Measurements from ENCODE around the gene LYRM2.

Gene LYRM2

DNA sequence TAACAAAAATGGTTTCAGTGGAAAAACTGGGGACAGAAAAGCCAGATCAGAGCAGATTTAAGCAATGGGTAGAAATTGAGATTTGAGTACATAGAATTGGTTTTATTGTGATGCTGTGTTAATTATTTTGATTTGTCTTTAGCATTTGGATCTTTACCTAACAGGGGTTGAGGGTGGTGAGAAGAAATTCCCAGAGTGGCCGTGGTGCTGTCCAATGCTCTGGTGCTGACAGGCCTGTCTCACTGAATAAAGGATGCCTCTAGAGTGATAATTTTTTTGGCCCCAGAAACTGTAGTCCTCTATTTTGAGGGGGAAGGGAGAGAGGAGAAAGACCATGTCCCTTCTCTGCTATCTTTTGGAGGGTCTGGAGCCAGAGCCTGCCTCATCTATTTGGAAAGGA lies 79.1 kb downstream of the LYRM2 start:
- peak; percentile 41 for DNase-seq (ENCODE audit: low read depth, low spot score)

DNA sequence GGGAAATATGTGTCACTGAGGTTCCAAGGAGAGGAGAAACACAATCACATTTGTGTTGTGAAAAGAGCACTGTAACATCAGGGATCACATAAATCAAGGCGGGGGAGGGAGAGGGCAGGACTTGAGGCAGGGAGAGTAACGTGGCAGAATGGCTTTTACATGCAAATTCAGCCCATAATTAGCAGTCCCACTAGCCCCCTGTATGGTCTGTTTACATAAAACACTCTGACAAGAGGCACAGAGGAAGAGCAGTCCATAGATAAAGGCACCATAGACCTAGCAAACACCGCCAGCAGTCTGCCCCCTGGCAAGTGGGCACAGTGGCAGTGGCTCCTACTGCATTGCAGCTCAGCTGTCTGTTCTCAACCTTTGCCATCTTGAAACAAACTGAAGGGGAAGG lies 82.7 kb downstream of the LYRM2 start:
- DNase-seq (ENCODE audit: low read depth, low spot score) = no peak

DNA sequence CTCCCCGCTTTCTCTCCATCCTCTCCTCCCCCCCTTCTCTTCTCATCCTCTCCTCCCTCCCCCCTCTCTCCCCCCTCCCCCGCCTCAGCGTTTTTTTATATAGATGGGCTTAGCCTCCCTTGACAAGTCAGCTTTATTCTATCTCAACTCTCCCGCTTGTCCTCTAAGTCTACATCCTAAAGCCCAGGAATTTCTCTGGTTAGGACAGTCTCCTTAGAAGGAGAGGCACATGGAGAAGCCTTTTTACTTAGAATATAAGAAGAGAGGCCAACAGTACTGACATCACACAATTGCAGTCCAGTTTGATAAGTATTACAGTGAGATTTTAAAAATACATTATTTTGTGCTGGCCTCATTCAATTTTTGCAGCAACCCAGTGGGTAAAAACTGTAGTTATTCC lies 83.5 kb downstream of the LYRM2 start:
- no peak for DNase-seq (ENCODE audit: low read depth, low spot score)

DNA sequence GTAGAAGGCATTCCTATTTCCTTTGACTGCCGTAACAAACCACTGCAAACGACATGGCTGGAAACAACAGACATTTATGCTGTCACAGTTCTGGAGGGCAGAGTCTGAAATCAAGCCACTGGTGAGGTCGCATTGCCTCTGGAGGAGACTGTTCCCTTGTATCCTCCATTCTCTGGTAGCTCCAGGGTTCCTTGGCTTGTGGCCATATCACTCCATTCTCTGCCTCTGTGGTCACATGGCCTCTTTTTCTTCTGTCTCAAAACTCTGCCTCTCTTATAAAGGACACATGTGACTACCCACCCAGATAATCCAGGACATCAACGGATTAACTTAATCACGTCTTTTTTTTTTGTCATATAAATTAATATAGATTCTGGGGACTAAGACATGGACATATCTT lies 84.4 kb downstream of the LYRM2 start:
- DNase-seq (ENCODE audit: low read depth, low spot score) = no peak

DNA sequence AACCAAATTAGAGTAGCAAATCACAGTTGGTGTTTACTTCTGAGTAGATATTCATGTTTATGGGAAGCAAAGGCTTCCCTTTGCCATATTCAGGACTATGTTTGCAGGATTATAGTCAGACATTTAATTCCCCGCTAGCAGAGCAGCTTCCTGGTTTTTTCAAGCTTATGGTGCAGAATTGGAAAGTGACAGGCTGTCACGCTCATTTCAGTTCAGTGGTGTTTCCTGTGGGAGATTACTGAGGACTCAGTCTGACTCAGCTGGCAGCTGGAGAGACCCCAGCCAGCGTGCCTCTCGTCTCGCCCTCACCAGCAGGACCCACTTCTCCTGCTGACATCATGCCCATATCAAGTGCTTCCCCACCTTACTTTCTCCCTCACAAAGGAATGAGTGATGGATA lies 85.1 kb downstream of the LYRM2 start:
- peak; percentile 38 for DNase-seq (ENCODE audit: low read depth, low spot score)

DNA sequence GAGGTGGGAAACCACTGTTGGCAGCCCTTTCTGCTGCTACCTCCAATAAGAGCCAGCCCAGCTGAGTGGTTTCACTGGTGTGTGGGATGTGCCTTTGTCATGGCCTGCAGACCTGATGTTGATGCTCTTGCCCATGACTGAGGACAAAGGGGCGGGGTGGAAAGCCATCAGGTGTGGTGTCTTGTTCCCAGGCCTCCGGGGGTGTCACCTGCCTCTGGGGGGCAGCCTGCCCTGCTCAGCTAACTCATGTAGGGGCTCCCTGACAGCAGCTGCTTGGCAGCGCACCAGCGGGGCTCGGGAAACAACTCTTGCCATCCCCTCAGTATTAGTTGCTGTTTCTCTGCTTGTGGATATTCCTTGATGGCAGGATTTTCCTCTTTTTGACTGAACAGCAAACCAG lies 91.3 kb downstream of the LYRM2 start:
- no peak for DNase-seq (ENCODE audit: low read depth, low spot score)

DNA sequence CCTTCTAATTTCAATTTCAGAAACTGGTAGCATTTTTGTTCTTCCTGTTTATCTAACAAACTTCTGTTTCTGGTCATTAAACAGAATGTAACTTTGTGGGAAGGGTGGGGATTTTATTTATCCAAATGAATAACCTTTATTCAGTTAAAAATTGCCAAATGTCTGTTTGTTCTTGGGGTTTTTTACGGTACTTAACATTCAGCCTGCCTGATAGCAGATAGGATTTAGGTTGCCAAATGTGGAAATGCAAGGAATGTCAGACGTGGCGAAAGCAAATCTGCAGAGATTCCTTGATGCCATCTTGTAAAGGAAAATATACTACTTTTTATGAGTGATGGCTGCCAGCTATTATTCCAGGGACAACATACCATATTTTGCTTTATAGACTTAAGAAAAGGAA lies 95.7 kb downstream of the LYRM2 start:
- DNase-seq (ENCODE audit: low read depth, low spot score) = no peak

DNA sequence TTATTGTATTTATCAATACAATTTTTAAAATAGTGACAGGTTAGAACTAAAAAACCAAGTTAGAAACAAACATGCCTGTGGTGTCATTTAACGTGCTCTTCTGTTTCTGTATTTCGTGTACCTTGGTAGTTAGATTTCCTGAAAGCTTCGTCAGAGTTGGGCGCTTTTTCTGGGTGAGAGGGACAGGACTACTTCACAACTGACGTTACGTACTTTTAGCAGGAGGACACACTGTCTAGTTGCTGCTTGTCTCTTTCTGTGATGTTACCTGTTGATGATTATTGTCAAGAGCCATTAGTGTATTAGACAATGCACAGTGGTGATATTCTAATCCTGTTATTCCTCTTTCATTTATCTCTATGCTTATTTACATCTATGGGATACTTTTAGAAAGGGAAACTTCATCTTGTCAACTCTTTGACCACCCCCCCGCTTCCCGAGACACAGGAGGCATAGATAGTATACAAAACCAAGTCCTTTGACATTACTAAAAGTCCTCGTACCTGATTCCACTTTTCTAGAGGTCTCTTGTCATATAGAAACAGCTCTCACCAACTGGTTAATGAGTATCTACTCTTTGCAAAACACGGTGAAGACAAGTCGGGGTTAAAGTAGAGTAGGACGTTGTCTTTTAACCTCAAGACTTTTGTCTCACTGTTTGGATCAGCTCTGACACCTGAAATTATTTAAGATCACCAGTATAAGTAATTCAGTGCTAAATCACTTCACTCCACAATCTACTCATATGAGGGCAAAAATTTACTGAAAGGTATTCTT lies 96.3 kb downstream of the LYRM2 start:
- DNase-seq (ENCODE audit: low read depth, low spot score) = no peak

DNA sequence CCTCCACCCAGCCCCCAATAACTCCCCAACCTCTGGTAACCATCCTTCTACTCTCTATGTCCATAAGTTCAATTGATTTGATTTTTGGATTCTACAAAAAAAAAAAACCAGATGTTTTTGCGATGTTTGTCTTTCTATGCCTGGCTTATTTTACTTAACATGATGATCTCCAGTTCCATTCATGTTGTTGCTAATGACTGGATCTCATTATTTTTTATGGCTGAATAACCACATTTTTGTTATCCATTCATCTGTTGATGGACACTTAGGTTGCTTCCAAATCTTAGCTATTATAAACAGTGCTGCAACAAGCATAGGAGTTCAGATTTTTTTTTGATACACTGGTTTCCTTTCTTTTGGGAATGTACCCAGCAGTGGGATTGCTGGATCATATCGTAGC lies 98.8 kb downstream of the LYRM2 start:
- DNase-seq (ENCODE audit: low read depth, low spot score) = no peak

DNA sequence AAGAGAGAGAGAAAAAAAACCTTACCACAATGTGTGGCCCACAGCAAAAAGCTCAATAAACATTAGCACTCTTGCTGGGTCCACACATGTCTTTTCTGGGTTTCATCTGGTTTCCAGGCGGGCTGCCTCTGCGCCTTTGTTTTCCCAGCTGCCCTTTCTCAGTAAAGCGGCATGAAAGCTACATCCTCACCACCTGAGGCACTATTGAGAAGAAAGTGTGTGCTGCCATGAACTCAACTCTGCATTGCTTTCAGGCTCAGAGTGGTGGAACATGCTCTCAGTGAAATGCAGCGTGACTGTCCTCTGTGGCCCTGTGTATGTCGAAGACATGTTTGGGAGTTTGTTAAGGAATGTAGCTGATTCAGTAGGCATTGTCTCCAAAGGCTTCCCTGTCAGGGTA lies 102.3 kb downstream of the LYRM2 start:
- DNase-seq (ENCODE audit: low read depth, low spot score) = no peak

DNA sequence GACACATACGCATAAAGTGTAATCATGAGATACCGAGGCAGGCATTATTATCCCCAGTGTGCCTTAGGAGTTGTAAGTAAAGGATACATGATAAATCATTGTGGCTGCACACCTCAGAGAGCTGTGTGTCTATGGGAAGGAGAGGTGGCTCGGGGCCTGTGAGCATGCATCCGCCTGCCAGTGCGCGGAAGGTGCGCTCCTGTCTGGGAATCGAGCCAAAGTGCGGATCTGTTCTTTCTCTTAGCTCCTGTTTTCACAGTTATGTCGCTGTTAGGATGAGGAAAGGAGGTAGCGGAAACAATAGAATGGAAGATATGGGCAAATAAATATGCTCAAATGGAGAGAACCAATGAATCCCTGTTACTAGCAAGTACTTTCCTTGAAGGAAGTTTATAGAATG lies 107.6 kb downstream of the LYRM2 start:
- DNase-seq (ENCODE audit: low read depth, low spot score) = no peak

DNA sequence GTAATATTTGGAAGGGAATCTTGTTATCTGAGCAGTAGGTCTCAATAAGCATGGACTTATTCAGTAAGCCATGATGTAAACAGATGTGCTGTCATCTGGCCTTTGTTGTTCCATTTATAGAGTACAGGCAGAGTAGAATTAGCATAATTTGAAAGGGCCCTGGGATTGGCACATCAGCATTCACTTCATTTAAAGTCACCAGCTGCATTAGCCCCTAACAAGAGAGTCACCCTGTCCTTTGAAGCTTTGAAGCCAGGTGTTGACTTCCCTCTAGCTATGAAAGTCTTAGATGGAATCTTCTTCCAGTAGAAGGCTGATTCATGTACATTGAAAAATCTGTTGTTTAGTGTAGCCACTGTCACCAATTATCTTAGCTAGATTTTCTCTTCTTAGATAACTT lies 109.7 kb downstream of the LYRM2 start:
- DNase-seq (ENCODE audit: low read depth, low spot score) = no peak

DNA sequence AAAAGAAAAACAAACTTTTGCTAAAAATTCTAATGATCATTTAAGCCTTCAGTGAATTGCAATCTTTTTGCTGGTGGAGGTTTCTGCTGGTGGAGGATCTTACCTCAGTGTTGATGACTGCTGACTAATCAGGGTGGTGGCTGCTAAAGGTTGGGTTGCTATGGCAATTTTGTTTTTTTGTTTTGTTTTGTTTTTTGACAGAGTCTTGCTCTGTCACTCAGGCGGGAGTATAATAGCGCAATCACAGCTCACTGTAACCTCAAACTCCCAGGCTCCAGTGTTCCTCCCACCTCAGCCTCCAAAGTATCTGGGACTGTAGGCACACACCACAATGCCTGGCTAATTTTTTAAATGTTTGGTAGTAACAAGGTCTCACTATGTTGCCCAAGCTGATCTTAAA lies 110.9 kb downstream of the LYRM2 start:
- peak; percentile 62 for DNase-seq (ENCODE audit: low read depth, low spot score)

DNA sequence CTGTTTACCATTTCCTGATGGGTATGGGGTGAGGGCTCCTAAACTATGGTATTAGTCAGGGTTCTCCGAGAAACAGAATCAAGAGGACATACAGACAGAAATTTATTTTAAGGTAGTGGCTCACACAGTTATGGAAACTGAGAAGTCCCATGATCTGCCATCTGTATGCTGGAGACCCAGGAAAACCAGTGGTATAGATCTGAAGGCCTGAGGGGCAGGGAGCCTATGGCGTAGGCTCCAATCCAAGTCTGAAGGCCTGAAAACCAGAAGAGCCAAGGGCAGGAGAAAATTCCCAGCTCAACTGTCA lies 112.0 kb downstream of the LYRM2 start:
- DNase-seq (ENCODE audit: low read depth, low spot score) = no peak

DNA sequence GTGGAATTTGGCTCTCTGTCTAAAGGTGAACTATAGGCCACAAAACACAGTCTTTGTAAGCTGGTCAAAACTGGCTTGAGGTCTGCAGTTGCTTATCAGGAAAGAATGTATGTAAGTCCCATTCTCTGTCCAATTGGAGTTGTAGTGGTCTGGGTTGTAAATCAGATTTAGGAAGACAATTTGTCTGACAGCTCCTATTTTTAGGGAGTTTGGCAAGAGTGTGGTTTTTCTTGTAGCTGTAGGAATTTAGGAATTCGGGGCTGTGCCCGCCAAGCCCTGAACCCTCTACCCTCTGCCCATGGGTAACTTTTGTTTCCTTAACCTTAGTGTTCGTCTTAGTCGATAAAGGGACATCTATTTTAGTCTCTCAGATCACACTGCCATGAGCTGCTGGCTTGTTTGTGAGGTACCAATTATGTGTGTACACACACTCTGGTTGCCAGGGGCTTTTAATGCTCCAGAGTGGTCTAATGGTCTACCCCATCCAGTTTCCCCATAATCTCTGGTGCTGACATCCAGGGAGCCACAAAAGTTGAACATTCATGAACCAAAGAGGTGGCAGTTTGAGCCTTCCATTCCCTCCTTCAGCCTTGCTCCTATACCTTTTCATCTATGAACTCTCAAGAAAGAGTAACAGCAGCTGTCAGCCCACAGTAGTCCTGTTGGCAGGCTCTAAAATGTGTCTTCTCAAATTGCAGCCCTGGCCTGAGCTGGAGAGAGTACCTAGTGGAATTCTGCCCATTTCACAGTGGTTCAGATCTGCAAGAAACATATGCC lies 112.6 kb downstream of the LYRM2 start:
- DNase-seq (ENCODE audit: low read depth, low spot score) = peak; percentile 51

DNA sequence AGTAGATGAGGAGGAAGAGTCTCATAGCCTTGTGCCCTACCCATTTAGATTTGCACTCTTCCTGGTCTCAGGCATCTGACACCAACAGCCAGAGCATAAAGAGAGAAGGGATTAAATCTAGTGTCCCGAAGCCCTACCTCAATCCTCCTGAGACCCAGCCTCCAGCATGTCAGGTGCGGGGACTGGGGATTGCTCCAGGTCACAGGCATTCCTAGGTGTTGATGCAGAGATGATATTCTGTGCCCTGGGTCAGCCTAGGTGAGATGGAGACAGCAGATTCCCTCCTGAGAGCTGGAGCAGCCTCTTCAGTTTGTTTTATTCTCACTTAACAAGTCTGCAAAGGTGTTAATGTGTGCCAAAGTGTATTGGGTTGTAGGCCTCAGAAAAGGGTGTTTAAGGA lies 115.8 kb downstream of the LYRM2 start:
- DNase-seq (ENCODE audit: low read depth, low spot score) = no peak

DNA sequence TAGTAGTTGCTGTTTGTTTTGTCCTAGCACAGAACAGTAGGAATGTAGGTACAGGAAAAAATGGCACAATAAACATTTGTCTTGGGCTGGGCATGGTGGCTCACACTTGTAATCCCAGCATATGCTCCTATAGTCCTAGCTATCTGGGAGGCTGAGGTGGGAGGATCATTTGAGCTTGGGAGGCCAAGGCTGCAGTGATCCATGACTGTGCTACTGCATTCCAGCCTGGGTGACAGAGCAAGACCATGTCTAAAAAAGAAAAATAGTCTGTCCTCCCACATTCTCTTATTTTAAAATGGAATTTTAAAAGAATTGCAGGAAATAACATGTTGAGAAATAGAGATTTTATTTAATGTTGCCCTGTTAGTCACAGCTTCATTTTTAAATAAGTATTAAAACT lies 117.8 kb downstream of the LYRM2 start:
- DNase-seq (ENCODE audit: low read depth, low spot score) = no peak

DNA sequence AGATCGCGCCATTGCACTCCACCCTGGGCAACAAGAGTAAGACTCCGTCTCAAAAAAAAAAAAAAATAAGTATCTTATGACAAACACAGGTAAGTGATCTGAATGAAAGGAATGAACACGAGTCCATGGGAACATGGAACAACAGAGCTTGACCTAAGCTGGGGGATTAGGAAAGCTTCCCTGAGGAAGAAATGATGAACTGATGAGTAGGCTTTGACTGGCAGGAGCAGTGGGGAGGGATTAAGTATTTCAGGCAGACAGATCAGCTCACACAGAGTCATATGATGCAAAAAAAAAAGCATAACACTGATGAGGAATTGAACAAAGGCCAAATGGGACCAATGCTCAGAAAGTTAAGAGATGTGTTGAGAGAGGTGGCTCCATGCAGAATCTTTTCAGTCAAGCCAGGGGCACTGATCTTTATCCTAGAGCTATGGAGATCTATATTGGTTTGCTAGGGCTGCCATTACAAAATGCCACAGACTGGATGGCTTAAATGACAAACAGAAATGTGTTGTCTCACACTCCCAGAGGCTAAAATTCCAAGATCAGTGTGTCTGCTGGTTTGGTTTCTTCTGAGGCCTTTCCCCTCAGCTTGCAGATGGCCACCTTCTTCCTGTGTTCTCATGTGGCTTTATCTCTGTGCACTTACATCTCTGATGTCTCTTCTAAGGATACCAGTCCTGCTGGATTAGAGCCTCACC lies 120.0 kb downstream of the LYRM2 start:
- DNase-seq (ENCODE audit: low read depth, low spot score) = no peak
